ENCODE data around the gene STK40. TPM values are rescaled to one million over a fixed set of nuclear protein-coding genes. Genes with fewer than 3 reads are reported as not detected.

Gene STK40
- total RNA-seq, 4 donors from 2014 or later = 25.7 to 39.3 (median 30.0) TPM

GRCh38 chr1:36352125-36352909 is 33.4 kb downstream of the STK40 start:
- TF ChIP-seq EP300 (IDR thresholded peaks at IDR 0.05) (no peak), POLR2A (IDR thresholded peaks at IDR 0.05) (no peak)
- TF ChIP-seq, protein P1, sequence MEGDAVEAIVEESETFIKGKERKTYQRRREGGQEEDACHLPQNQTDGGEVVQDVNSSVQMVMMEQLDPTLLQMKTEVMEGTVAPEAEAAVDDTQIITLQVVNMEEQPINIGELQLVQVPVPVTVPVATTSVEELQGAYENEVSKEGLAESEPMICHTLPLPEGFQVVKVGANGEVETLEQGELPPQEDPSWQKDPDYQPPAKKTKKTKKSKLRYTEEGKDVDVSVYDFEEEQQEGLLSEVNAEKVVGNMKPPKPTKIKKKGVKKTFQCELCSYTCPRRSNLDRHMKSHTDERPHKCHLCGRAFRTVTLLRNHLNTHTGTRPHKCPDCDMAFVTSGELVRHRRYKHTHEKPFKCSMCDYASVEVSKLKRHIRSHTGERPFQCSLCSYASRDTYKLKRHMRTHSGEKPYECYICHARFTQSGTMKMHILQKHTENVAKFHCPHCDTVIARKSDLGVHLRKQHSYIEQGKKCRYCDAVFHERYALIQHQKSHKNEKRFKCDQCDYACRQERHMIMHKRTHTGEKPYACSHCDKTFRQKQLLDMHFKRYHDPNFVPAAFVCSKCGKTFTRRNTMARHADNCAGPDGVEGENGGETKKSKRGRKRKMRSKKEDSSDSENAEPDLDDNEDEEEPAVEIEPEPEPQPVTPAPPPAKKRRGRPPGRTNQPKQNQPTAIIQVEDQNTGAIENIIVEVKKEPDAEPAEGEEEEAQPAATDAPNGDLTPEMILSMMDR (IDR thresholded peaks at IDR 0.05) = no peak
- H3K27me3 ChIP-seq = no peaks in the 10 kb centered on the region
- peaks cover 0 to 46% (median 36%) of the 10 kb centered on the region in 4 donors for H3K4me1 ChIP-seq
- H3K27ac ChIP-seq = peak overlapping the region in 3 of 4 donors; percentile 65 to 90 (median 84)
- H3K36me3 ChIP-seq = peaks cover 2 to 55% (median 11%) of the 10 kb centered on the region in 3 donors
- DNase-seq (ENCODE audit: low spot score in 2 of 2) = no peak
- no peak overlapping the region for H3K4me3 ChIP-seq
- WGBS, 2 donors = 71 to 76% methylated on average over 10 to 12 of the region's 13 CpGs
- H3K9me3 ChIP-seq = no peaks in the 10 kb centered on the region

DNA sequence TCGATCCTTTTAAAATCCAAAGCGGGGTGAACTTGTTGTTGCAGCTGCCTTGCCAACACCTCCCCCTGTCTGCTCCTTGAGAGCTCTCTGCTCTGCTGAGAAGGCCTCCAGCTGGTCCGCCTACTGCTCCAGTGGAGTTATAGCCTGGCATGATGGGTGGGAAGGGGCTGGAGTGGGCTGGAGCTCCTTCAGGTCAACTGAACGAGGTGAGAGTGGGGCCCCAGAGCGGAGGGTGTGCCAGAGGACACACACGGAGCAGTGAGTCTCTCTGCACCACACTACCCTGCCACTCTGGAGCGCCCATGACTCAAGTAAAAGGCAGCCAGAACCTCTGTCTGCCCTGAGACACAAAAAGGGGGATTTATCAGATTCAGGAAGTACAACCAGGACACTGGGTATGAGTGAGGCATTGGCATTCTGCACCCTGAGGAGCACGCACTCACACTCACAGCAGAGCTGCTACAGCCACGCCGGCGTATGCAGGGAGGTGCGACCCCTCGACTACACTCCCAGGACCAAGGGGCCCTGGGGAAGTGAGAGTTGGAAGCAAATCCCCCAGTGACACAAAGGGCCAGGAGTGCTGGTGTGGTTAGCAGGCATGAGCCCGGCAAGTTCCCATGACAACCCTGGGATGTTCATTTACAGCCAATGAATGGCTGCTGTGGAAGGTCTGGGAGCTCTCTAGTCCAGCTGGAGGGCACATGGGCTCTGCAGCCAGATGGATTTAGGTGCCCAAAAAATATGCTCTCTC is 34.3 kb downstream of the STK40 start:
- DNase-seq (ENCODE audit: low spot score in 2 of 2) = no peak
- H3K27ac ChIP-seq = peak overlapping the region; percentile 46 to 90 (median 74)
- peaks cover 0 to 46% (median 36%) of the 10 kb centered on the region in 4 donors for H3K4me1 ChIP-seq
- no peaks in the 10 kb centered on the region for H3K27me3 ChIP-seq
- no peak overlapping the region for H3K4me3 ChIP-seq
- H3K9me3 ChIP-seq = no peaks in the 10 kb centered on the region
- peaks cover 2 to 58% (median 11%) of the 10 kb centered on the region in 3 donors for H3K36me3 ChIP-seq
- TF ChIP-seq, protein P1 (IDR thresholded peaks at IDR 0.05) = no peak
- TF ChIP-seq POLR2A (IDR thresholded peaks at IDR 0.05) (no peak), EP300 (IDR thresholded peaks at IDR 0.05) (no peak)
- WGBS, 2 donors = 42 to 46% methylated on average over 9 to 14 of the region's 14 CpGs

DNA sequence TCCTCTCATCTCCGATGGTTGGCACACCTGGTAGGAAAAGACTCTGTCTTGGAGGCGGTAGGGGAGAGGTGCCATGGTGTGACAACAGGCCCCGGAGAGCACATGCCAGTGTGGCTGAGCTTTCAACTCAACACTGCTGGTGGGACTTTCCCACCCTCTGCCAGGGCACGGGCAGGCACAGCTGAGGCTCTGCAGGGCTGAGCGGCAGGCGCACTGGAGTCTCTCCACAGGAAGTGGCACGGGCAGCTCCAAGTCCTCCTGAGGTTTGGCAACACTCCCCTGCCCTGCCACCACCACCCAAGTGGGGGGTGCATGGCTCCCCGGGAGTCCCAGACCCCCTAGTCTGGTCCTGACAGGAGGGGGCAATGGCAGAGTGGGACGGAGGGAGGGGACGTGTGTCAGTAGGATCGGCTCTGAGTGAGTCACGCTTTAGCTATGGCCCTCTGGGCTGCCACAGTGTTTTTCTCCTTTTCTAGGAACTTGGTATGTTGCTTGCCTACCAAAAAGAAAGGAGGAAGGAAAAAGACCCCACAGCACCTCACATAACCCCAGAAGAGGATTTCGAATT is 35.0 kb downstream of the STK40 start:
- Histone ChIP-seq H3K4me3 (no peak overlapping the region), H3K36me3 (peaks cover 2 to 63% (median 11%) of the 10 kb centered on the region in 3 donors)

DNA sequence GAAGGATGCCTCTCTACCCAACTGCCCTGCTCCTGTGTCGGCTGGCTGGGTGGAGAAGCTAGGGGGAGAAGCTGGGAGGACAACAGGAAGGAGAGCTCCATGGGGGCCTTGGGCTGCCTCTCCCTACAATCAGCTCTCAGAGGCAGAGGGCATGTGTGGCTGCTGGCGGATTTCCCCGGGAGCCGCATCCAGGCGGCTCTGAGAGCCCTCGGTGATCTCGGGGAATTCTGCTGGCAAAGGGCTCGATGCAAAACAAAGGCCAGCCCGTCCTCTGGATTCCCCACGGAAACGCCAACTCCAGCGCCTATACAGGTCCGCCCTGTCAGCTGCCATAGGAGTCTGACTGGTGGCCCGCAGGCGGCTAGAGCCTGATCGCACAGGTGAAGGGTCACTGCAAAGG is 35.9 kb downstream of the STK40 start:
- no peaks in the 10 kb centered on the region for H3K9me3 ChIP-seq
- H3K27ac ChIP-seq = peak overlapping the region; percentile 46 to 90 (median 74)
- H3K4me1 ChIP-seq = peaks cover 0 to 46% (median 36%) of the 10 kb centered on the region in 4 donors
- TF ChIP-seq POLR2A (IDR thresholded peaks at IDR 0.05) (no peak), EP300 (IDR thresholded peaks at IDR 0.05) (no peak)
- TF ChIP-seq, protein P1 (IDR thresholded peaks at IDR 0.05) = no peak
- H3K36me3 ChIP-seq = peaks cover 2 to 64% (median 11%) of the 10 kb centered on the region in 3 donors
- no peak for DNase-seq (ENCODE audit: low spot score in 2 of 2)
- no peak overlapping the region for H3K4me3 ChIP-seq
- H3K27me3 ChIP-seq = no peaks in the 10 kb centered on the region
- 49 to 57% methylated on average over 5 to 11 of the region's 16 CpGs for WGBS, 2 donors

More for the DNA sequence above, 35.0 kb downstream of the STK40 start:
- Histone ChIP-seq H3K27me3 (no peaks in the 10 kb centered on the region), H3K9me3 (no peaks in the 10 kb centered on the region), H3K27ac (peak overlapping the region; percentile 46 to 90 (median 74)), H3K4me1 (peaks cover 0 to 46% (median 36%) of the 10 kb centered on the region in 4 donors)
- TF ChIP-seq, protein P1 (IDR thresholded peaks at IDR 0.05) = no peak
- peak in 1 of 2 donors; percentile 46 for TF ChIP-seq EP300 (IDR thresholded peaks at IDR 0.05)
- TF ChIP-seq POLR2A (IDR thresholded peaks at IDR 0.05) = no peak
- WGBS, 2 donors = 35 to 39% methylated on average over 13 of the region's 13 CpGs
- DNase-seq (ENCODE audit: low spot score in 2 of 2) = no peak
